Body of pancreas (tissue), 4 donors: Measurements from ENCODE around the gene UGT1A8.

Source experiments
- POLR2A ChIP-seq, 3 donors: fragments of 450-650 bp; IDR thresholded peaks; one replicate each; pipeline ENCODE4 v1.6.1; 2016; ENCODE audit warnings: antibody characterized with exemption in 3 of 3, mild to moderate bottlenecking in 2 of 3
- TF ChIP-seq, protein P1 (sequence below), 7 experiments: fragments of 450-650 bp in 4 of 7; fragments of 200-600 bp in 3 of 7; sonication (generic) in 3 of 7; IDR thresholded peaks; one replicate each; pipeline ENCODE4 v1.5.1; 2016 to 2019; ENCODE audit warnings: antibody characterized with exemption in 7 of 7

DNA sequence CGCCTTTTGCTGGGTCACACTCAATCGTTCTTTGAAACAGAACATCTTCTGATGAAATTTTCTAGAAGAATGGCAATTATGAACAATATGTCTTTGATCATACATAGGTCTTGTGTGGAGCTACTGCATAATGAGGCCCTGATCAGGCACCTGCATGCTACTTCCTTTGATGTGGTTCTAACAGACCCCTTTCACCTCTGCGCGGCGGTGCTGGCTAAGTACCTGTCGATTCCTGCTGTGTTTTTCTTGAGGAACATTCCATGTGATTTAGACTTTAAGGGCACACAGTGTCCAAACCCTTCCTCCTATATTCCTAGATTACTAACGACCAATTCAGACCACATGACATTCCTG lies 95.8 kb downstream of the UGT1A8 start:
- TF ChIP-seq, protein P1, sequence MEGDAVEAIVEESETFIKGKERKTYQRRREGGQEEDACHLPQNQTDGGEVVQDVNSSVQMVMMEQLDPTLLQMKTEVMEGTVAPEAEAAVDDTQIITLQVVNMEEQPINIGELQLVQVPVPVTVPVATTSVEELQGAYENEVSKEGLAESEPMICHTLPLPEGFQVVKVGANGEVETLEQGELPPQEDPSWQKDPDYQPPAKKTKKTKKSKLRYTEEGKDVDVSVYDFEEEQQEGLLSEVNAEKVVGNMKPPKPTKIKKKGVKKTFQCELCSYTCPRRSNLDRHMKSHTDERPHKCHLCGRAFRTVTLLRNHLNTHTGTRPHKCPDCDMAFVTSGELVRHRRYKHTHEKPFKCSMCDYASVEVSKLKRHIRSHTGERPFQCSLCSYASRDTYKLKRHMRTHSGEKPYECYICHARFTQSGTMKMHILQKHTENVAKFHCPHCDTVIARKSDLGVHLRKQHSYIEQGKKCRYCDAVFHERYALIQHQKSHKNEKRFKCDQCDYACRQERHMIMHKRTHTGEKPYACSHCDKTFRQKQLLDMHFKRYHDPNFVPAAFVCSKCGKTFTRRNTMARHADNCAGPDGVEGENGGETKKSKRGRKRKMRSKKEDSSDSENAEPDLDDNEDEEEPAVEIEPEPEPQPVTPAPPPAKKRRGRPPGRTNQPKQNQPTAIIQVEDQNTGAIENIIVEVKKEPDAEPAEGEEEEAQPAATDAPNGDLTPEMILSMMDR (IDR thresholded peaks at IDR 0.05), result no peak
- no peak for TF ChIP-seq POLR2A (IDR thresholded peaks at IDR 0.05)
